H9 (cell line): ENCODE measurements around the gene LRWD1. TPM values are rescaled to one million over a fixed set of nuclear protein-coding genes. Genes with fewer than 3 reads are reported as not detected.

Experiments
- DNase-seq: peaks from one replicate; pipeline ENCODE4 v3.0.0-alpha.2; 2017
- H2AFZ ChIP-seq: one replicate; pipeline ENCODE4 v1.6.1; 2013; ENCODE audit warnings: mild to moderate bottlenecking, low read length, control low read depth, moderate library complexity
- H2AK5ac ChIP-seq: 2 replicates; pipeline ENCODE4 v1.6.1; 2013; ENCODE audit warnings: low read length, control low read depth, mixed read lengths; ENCODE audit not compliant: insufficient read length
- H2BK120ac ChIP-seq: one replicate; pipeline ENCODE4 v1.6.1; 2013; ENCODE audit warnings: low read depth, mild to moderate bottlenecking, low read length, control low read depth, inconsistent platforms; ENCODE audit not compliant: poor library complexity, severe bottlenecking
- H2BK12ac ChIP-seq: 2 replicates; pipeline ENCODE4 v1.6.1; 2013; ENCODE audit warnings: low read length, control low read depth, mixed read lengths, low read depth; ENCODE audit not compliant: insufficient read length
- H2BK15ac ChIP-seq: 2 replicates; pipeline ENCODE4 v1.6.1; 2013; ENCODE audit warnings: low read depth, low read length, control low read depth
- H2BK20ac ChIP-seq: one replicate; pipeline ENCODE4 v1.6.1; 2013; ENCODE audit warnings: low read depth, mild to moderate bottlenecking, low read length, control low read depth, inconsistent platforms; ENCODE audit not compliant: poor library complexity, severe bottlenecking
- H2BK5ac ChIP-seq: 2 replicates; pipeline ENCODE4 v1.6.1; 2013; ENCODE audit warnings: low read length, control low read depth, mixed read lengths; ENCODE audit not compliant: insufficient read length
- H3K14ac ChIP-seq: 2 replicates; pipeline ENCODE4 v1.6.1; 2013; ENCODE audit warnings: low read length, control low read depth; ENCODE audit not compliant: insufficient read depth
- H3K18ac ChIP-seq: 2 replicates; pipeline ENCODE4 v1.6.1; 2013; ENCODE audit warnings: low read depth, mild to moderate bottlenecking, mixed read lengths, low read length, control low read depth; ENCODE audit not compliant: insufficient read length
- H3K23ac ChIP-seq: 2 replicates; pipeline ENCODE4 v1.6.1; 2013; ENCODE audit warnings: low read length, control low read depth, mixed read lengths, low read depth; ENCODE audit not compliant: insufficient read length
- H3K23me2 ChIP-seq: 2 replicates; pipeline ENCODE4 v1.6.1; 2013; ENCODE audit warnings: low read depth, mild to moderate bottlenecking, mixed read lengths, low read length, control low read depth; ENCODE audit not compliant: insufficient read length, poor library complexity, severe bottlenecking
- H3K27ac ChIP-seq: 2 replicates; pipeline ENCODE4 v1.5.1; 2013; ENCODE audit warnings: low read length, control low read depth, mixed read lengths, low read depth; ENCODE audit not compliant: insufficient read length
- H3K27me3 ChIP-seq: 2 replicates; pipeline ENCODE4 v1.6.1; 2013; ENCODE audit warnings: low read length, control low read depth, inconsistent platforms; ENCODE audit not compliant: insufficient read depth
- H3K4ac ChIP-seq: 2 replicates; pipeline ENCODE4 v1.6.1; 2013; ENCODE audit warnings: low read depth, mild to moderate bottlenecking, control low read depth, inconsistent platforms, low read length, moderate library complexity
- H3K4me1 ChIP-seq: 2 replicates; pipeline ENCODE4 v1.6.1; 2013; ENCODE audit warnings: low read length, control low read depth, inconsistent platforms; ENCODE audit not compliant: insufficient read depth
- H3K4me2 ChIP-seq: 2 replicates; pipeline ENCODE4 v1.6.1; 2013; ENCODE audit warnings: low read length, control low read depth, mixed read lengths; ENCODE audit not compliant: insufficient read length, insufficient read depth
- H3K56ac ChIP-seq: 2 replicates; pipeline ENCODE4 v1.6.1; 2013; ENCODE audit warnings: low read depth, mild to moderate bottlenecking, mixed read lengths, low read length, control low read depth; ENCODE audit not compliant: insufficient read length
- H3K79me1 ChIP-seq: 2 replicates; pipeline ENCODE4 v1.6.1; 2013; ENCODE audit warnings: low read depth, mild to moderate bottlenecking, moderate library complexity, low read length, control low read depth, inconsistent platforms; ENCODE audit not compliant: insufficient read depth, poor library complexity, severe bottlenecking
- H3K79me2 ChIP-seq: 2 replicates; pipeline ENCODE4 v1.6.1; 2013; ENCODE audit warnings: low read length, control low read depth, inconsistent platforms; ENCODE audit not compliant: insufficient read depth
- H3K9ac ChIP-seq: 2 replicates; pipeline ENCODE4 v1.6.1; 2013; ENCODE audit warnings: low read length, control low read depth, mixed read lengths; ENCODE audit not compliant: insufficient read length; ENCODE audit errors: extremely low read depth
- H3K9me3 ChIP-seq: one replicate; pipeline ENCODE4 v1.6.1; 2013; ENCODE audit warnings: low read depth, low read length, inconsistent platforms; ENCODE audit not compliant: control insufficient read depth
- H3T11ph ChIP-seq: one replicate; pipeline ENCODE4 v1.6.1; 2013; ENCODE audit warnings: mild to moderate bottlenecking, low read length, control low read depth, inconsistent platforms
- H4K20me1 ChIP-seq: one replicate; pipeline ENCODE4 v1.6.1; 2013; ENCODE audit not compliant: control insufficient read depth, insufficient read length, insufficient read depth
- H4K5ac ChIP-seq: 2 replicates; pipeline ENCODE4 v1.6.1; 2013; ENCODE audit warnings: low read depth, mild to moderate bottlenecking, mixed read lengths, low read length, control low read depth; ENCODE audit not compliant: insufficient read length
- H4K8ac ChIP-seq: replicated peaks from 2 replicates; pipeline ENCODE4 v1.6.1; 2013; ENCODE audit warnings: low read length, control low read depth, mixed read lengths, low read depth; ENCODE audit not compliant: insufficient read length
- H4K91ac ChIP-seq: 2 replicates; pipeline ENCODE4 v1.6.1; 2013; ENCODE audit warnings: low read depth, mild to moderate bottlenecking, moderate library complexity, mixed read lengths, low read length, control low read depth; ENCODE audit not compliant: insufficient read length
- H3K27ac Mint-ChIP-seq, 3 experiments: 2 replicates in 2 of 3; 3 replicates in 1 of 3; pipeline ENCODE4 v1.8.0; 2020 to 2021; ENCODE audit warnings: mixed read lengths in 3 of 3, mild to moderate bottlenecking in 1 of 3, moderate library complexity in 1 of 3
- H3K27me3 Mint-ChIP-seq: 2 replicates; pipeline ENCODE4 v1.8.0; 2021; ENCODE audit warnings: low read depth, mild to moderate bottlenecking, moderate library complexity, mixed read lengths
- H3K36me3 Mint-ChIP-seq, 3 experiments: 2 replicates in 2 of 3; 3 replicates in 1 of 3; pipeline ENCODE4 v1.8.0; 2020 to 2021; ENCODE audit warnings: low read depth in 3 of 3, mixed read lengths in 3 of 3; ENCODE audit not compliant: insufficient read depth in 1 of 3
- H3K4me1 Mint-ChIP-seq, 2 experiments: 2 replicates each; pipeline ENCODE4 v1.8.0; 2020; ENCODE audit warnings: mixed read lengths in 2 of 2
- H3K4me3 Mint-ChIP-seq, 2 experiments: 2 replicates in 1 of 2; 3 replicates in 1 of 2; pipeline ENCODE4 v1.8.0; 2020 to 2021; ENCODE audit warnings: mild to moderate bottlenecking in 2 of 2, mixed read lengths in 2 of 2, moderate library complexity in 1 of 2
- H3K9me3 Mint-ChIP-seq, 2 experiments: 2 replicates in 1 of 2; 3 replicates in 1 of 2; pipeline ENCODE4 v1.8.0; 2020; ENCODE audit warnings: mild to moderate bottlenecking in 2 of 2, mixed read lengths in 2 of 2, moderate library complexity in 1 of 2
- CTCF ChIP-seq: fragments of 200-600 bp; sonication (generic); conservative IDR thresholded peaks from 3 replicates; pipeline ENCODE4 v1.8.0; 2021; ENCODE audit warnings: antibody characterized with exemption, mild to moderate bottlenecking
- WGBS: extraction: QIAGEN DNeasy Blood & Tissue Kit; methylation state at CpG from one replicate; pipeline ENCODE4 v1.1.7; 2013; ENCODE audit warnings: missing lambda C conversion rate, low lambda C conversion rate, mixed read lengths; ENCODE audit not compliant: insufficient read length; ENCODE audit errors: extremely low coverage; 5-methylcytosine and 5-hydroxymethylcytosine counted together
- total RNA-seq: library from RNA; stranded (reverse); gene quantifications from 2 replicates; pipeline ENCODE4 v1.2.1, GENCODE V29; 2021

LRWD1 gene
- total RNA-seq, 1 experiment from 2014 or later, result 35.1 TPM

GRCh38 chr7:102436118-102436517 lies 28.7 kb upstream of the LRWD1 start:
- Histone ChIP-seq H3K18ac (no peak overlapping the region), H3K4ac (no peak overlapping the region), H3T11ph (no peak overlapping the region), H3K23ac (no peak overlapping the region), H3K27ac (no peak overlapping the region), H2AK5ac (no peak overlapping the region), H3K23me2 (peaks cover 9% of the 10 kb centered on the region), H3K79me1 (no peaks in the 10 kb centered on the region), H2BK15ac (no peak overlapping the region), H2AFZ (no peak overlapping the region), H3K9me3 (no peaks in the 10 kb centered on the region), H3K14ac (no peak overlapping the region), H2BK20ac (no peak overlapping the region), H4K5ac (no peak overlapping the region), H2BK12ac (no peak overlapping the region), H3K56ac (no peak overlapping the region), H2BK120ac (no peak overlapping the region), H3K4me2 (no peak overlapping the region), H4K8ac (no peak overlapping the region), H3K27me3 (no peaks in the 10 kb centered on the region), H2BK5ac (no peak overlapping the region), H3K79me2 (no peaks in the 10 kb centered on the region), H4K91ac (no peak overlapping the region), H4K20me1 (no peaks in the 10 kb centered on the region), H3K9ac (no peak overlapping the region), H3K4me1 (no peaks in the 10 kb centered on the region; the same call in 1 of the 2 replicates)
- Mint-ChIP-seq H3K36me3 (peaks cover 2 to 17% (median 4%) of the 10 kb centered on the region in 3 experiments; a peak in 5 of 7 replicates), H3K27me3 (peaks cover 4% of the 10 kb centered on the region), H3K9me3 (no peaks in the 10 kb centered on the region), H3K4me3 (no peak overlapping the region), H3K27ac (peak overlapping the region in 1 of 3 experiments; percentile 31; a peak in 1 of 7 replicates), H3K4me1 (peaks cover 18 to 19% of the 10 kb centered on the region in 2 experiments)
- no peak for TF ChIP-seq CTCF
- WGBS, result no CpG with 5 or more reads among the region's 10 CpGs
- no peak for DNase-seq
